ENCODE data around the gene SEPTIN12. TPM values are rescaled to one million over a fixed set of nuclear protein-coding genes. Genes with fewer than 3 reads are reported as not detected.

SEPTIN12 gene
- polyA plus RNA-seq, 4 donors = 0.06 TPM; not detected in 3

GRCh38 chr16:4749700-4750257 is 38.4 kb downstream of the SEPTIN12 start:
- Histone ChIP-seq H3K9me3 (ENCODE audit: control insufficient read depth in 2 of 2, insufficient read depth in 1 of 2, low read depth in 1 of 2, low read length in 1 of 2) (peaks cover 0 to 2% of the 10 kb centered on the region in 2 donors), H3K4me1 (ENCODE audit: control insufficient read depth in 3 of 3, insufficient read depth in 2 of 3, low read depth in 1 of 3, low read length in 2 of 3) (no peaks in the 10 kb centered on the region), H3K4me3 (ENCODE audit: low read depth in 1 of 3, low read length in 3 of 3) (no peak overlapping the region), H3K27ac (ENCODE audit: low read depth in 1 of 3, low read length in 2 of 3) (no peak overlapping the region), H3K36me3 (ENCODE audit: control insufficient read depth in 3 of 3, insufficient read depth in 2 of 3, low read depth in 1 of 3, low read length in 3 of 3) (peaks cover 4 to 67% (median 7%) of the 10 kb centered on the region in 3 donors), H3K27me3 (ENCODE audit: control insufficient read depth in 3 of 3, insufficient read depth in 3 of 3, low read length in 3 of 3) (no peaks in the 10 kb centered on the region)
- no peak for FAIRE-seq
- 84 to 90% (median 86%) methylated on average over 10 of the region's 10 CpGs for WGBS, 3 donors
- DNase-seq = no peak

- Histone ChIP-seq H3K27ac (ENCODE audit: low read depth in 1 of 3, low read length in 2 of 3) (peak overlapping the region in 1 of 3 donors; percentile 22), H3K4me1 (ENCODE audit: control insufficient read depth in 3 of 3, insufficient read depth in 2 of 3, low read depth in 1 of 3, low read length in 2 of 3) (no peaks in the 10 kb centered on the region), H3K27me3 (ENCODE audit: control insufficient read depth in 3 of 3, insufficient read depth in 3 of 3, low read length in 3 of 3) (no peaks in the 10 kb centered on the region), H3K36me3 (ENCODE audit: control insufficient read depth in 3 of 3, insufficient read depth in 2 of 3, low read depth in 1 of 3, low read length in 3 of 3) (peaks cover 4 to 61% (median 6%) of the 10 kb centered on the region in 3 donors), H3K9me3 (ENCODE audit: control insufficient read depth in 2 of 2, insufficient read depth in 1 of 2, low read depth in 1 of 2, low read length in 1 of 2) (no peaks in the 10 kb centered on the region), H3K4me3 (ENCODE audit: low read depth in 1 of 3, low read length in 3 of 3) (no peak overlapping the region)
- FAIRE-seq = no peak
- DNase-seq = no peak
- 91 to 95% (median 92%) methylated on average over 16 of the region's 16 CpGs for WGBS, 3 donors
Observed at GRCh38 chr16:4748682-4749411, 39.3 kb downstream of the SEPTIN12 start.

GRCh38 chr16:4747906-4748681 is 40.1 kb downstream of the SEPTIN12 start:
- H3K27ac ChIP-seq (ENCODE audit: low read depth in 1 of 3, low read length in 2 of 3) = peak overlapping the region in 1 of 3 donors; percentile 22
- DNase-seq = no peak
- no peaks in the 10 kb centered on the region for H3K27me3 ChIP-seq (ENCODE audit: control insufficient read depth in 3 of 3, insufficient read depth in 3 of 3, low read length in 3 of 3)
- H3K36me3 ChIP-seq (ENCODE audit: control insufficient read depth in 3 of 3, insufficient read depth in 2 of 3, low read depth in 1 of 3, low read length in 3 of 3) = peaks cover 4 to 53% (median 6%) of the 10 kb centered on the region in 3 donors
- 71 to 76% (median 71%) methylated on average over 14 of the region's 14 CpGs for WGBS, 3 donors
- H3K9me3 ChIP-seq (ENCODE audit: control insufficient read depth in 2 of 2, insufficient read depth in 1 of 2, low read depth in 1 of 2, low read length in 1 of 2) = no peaks in the 10 kb centered on the region
- H3K4me1 ChIP-seq (ENCODE audit: control insufficient read depth in 3 of 3, insufficient read depth in 2 of 3, low read depth in 1 of 3, low read length in 2 of 3) = peaks cover 0 to 2% (median 0%) of the 10 kb centered on the region in 3 donors
- FAIRE-seq = no peak
- H3K4me3 ChIP-seq (ENCODE audit: low read depth in 1 of 3, low read length in 3 of 3) = no peak overlapping the region

GRCh38 chr16:4746991-4747574 is 41.1 kb downstream of the SEPTIN12 start:
- peaks cover 0 to 7% (median 0%) of the 10 kb centered on the region in 3 donors for H3K4me1 ChIP-seq (ENCODE audit: control insufficient read depth in 3 of 3, insufficient read depth in 2 of 3, low read depth in 1 of 3, low read length in 2 of 3)
- no peak overlapping the region for H3K27ac ChIP-seq (ENCODE audit: low read depth in 1 of 3, low read length in 2 of 3)
- 59 to 84% (median 68%) methylated on average over 14 to 15 of the region's 15 CpGs for WGBS, 3 donors
- no peak overlapping the region for H3K4me3 ChIP-seq (ENCODE audit: low read depth in 1 of 3, low read length in 3 of 3)
- H3K9me3 ChIP-seq (ENCODE audit: control insufficient read depth in 2 of 2, insufficient read depth in 1 of 2, low read depth in 1 of 2, low read length in 1 of 2) = no peaks in the 10 kb centered on the region
- FAIRE-seq = no peak
- no peaks in the 10 kb centered on the region for H3K27me3 ChIP-seq (ENCODE audit: control insufficient read depth in 3 of 3, insufficient read depth in 3 of 3, low read length in 3 of 3)
- DNase-seq = no peak
- H3K36me3 ChIP-seq (ENCODE audit: control insufficient read depth in 3 of 3, insufficient read depth in 2 of 3, low read depth in 1 of 3, low read length in 3 of 3) = peaks cover 1 to 43% (median 5%) of the 10 kb centered on the region in 3 donors

- WGBS, 3 donors = 68 to 86% (median 83%) methylated on average over 8 of the region's 8 CpGs
- Histone ChIP-seq H3K27me3 (ENCODE audit: control insufficient read depth in 3 of 3, insufficient read depth in 3 of 3, low read length in 3 of 3) (no peaks in the 10 kb centered on the region), H3K4me1 (ENCODE audit: control insufficient read depth in 3 of 3, insufficient read depth in 2 of 3, low read depth in 1 of 3, low read length in 2 of 3) (peaks cover 0 to 7% (median 0%) of the 10 kb centered on the region in 3 donors), H3K27ac (ENCODE audit: low read depth in 1 of 3, low read length in 2 of 3) (no peak overlapping the region), H3K36me3 (ENCODE audit: control insufficient read depth in 3 of 3, insufficient read depth in 2 of 3, low read depth in 1 of 3, low read length in 3 of 3) (peaks cover 0 to 35% (median 3%) of the 10 kb centered on the region in 3 donors), H3K9me3 (ENCODE audit: control insufficient read depth in 2 of 2, insufficient read depth in 1 of 2, low read depth in 1 of 2, low read length in 1 of 2) (no peaks in the 10 kb centered on the region), H3K4me3 (ENCODE audit: low read depth in 1 of 3, low read length in 3 of 3) (no peak overlapping the region)
- DNase-seq (no peak), FAIRE-seq (no peak)
Observed at GRCh38 chr16:4746215-4746614, 41.9 kb downstream of the SEPTIN12 start.

GRCh38 chr16:4745274-4745569 is 42.9 kb downstream of the SEPTIN12 start:
- FAIRE-seq = no peak
- H3K4me3 ChIP-seq (ENCODE audit: low read depth in 1 of 3, low read length in 3 of 3) = no peak overlapping the region
- peaks cover 0 to 7% (median 0%) of the 10 kb centered on the region in 3 donors for H3K4me1 ChIP-seq (ENCODE audit: control insufficient read depth in 3 of 3, insufficient read depth in 2 of 3, low read depth in 1 of 3, low read length in 2 of 3)
- H3K27me3 ChIP-seq (ENCODE audit: control insufficient read depth in 3 of 3, insufficient read depth in 3 of 3, low read length in 3 of 3) = no peaks in the 10 kb centered on the region
- H3K9me3 ChIP-seq (ENCODE audit: control insufficient read depth in 2 of 2, insufficient read depth in 1 of 2, low read depth in 1 of 2, low read length in 1 of 2) = no peaks in the 10 kb centered on the region
- H3K36me3 ChIP-seq (ENCODE audit: control insufficient read depth in 3 of 3, insufficient read depth in 2 of 3, low read depth in 1 of 3, low read length in 3 of 3) = peaks cover 0 to 25% (median 3%) of the 10 kb centered on the region in 3 donors
- WGBS, 3 donors = 71 to 86% (median 77%) methylated on average over 3 of the region's 3 CpGs
- H3K27ac ChIP-seq (ENCODE audit: low read depth in 1 of 3, low read length in 2 of 3) = no peak overlapping the region
- no peak for DNase-seq

- DNase-seq (no peak), FAIRE-seq (no peak)
- WGBS, 3 donors = 70 to 82% (median 74%) methylated on average over 13 of the region's 13 CpGs
Observed at GRCh38 chr16:4744555-4745273, 43.4 kb downstream of the SEPTIN12 start.

More at GRCh38 chr16:4744555-4745273, 43.4 kb downstream of the SEPTIN12 start:
- Histone ChIP-seq H3K36me3 (ENCODE audit: control insufficient read depth in 3 of 3, insufficient read depth in 2 of 3, low read depth in 1 of 3, low read length in 3 of 3) (peaks cover 0 to 20% (median under 1%) of the 10 kb centered on the region in 3 donors), H3K9me3 (ENCODE audit: control insufficient read depth in 2 of 2, insufficient read depth in 1 of 2, low read depth in 1 of 2, low read length in 1 of 2) (no peaks in the 10 kb centered on the region), H3K27ac (ENCODE audit: low read depth in 1 of 3, low read length in 2 of 3) (no peak overlapping the region), H3K27me3 (ENCODE audit: control insufficient read depth in 3 of 3, insufficient read depth in 3 of 3, low read length in 3 of 3) (no peaks in the 10 kb centered on the region), H3K4me1 (ENCODE audit: control insufficient read depth in 3 of 3, insufficient read depth in 2 of 3, low read depth in 1 of 3, low read length in 2 of 3) (peaks cover 0 to 7% (median 0%) of the 10 kb centered on the region in 3 donors), H3K4me3 (ENCODE audit: low read depth in 1 of 3, low read length in 3 of 3) (no peak overlapping the region)

Data from small intestine (tissue), 7 donors.